ENCODE data around the gene SEMA3C.

Gene SEMA3C

GRCh38 chr7:80858141-80858903, 60.5 kb downstream of the SEMA3C start:
- DNase-seq (ENCODE audit: low read depth in 4 of 4, low spot score in 1 of 4), result no peak

- DNase-seq (ENCODE audit: low read depth in 4 of 4, low spot score in 1 of 4), result no peak
Observed at GRCh38 chr7:80856769-80857168, 62.1 kb downstream of the SEMA3C start.

- DNase-seq (ENCODE audit: low read depth in 4 of 4, low spot score in 1 of 4), result no peak
Observed at GRCh38 chr7:80851896-80852476, 66.9 kb downstream of the SEMA3C start.

- no peak for DNase-seq (ENCODE audit: low read depth in 4 of 4, low spot score in 1 of 4)
Observed at GRCh38 chr7:80848841-80849240, 70.0 kb downstream of the SEMA3C start.

- DNase-seq (ENCODE audit: low read depth in 4 of 4, low spot score in 1 of 4), result no peak
Observed at GRCh38 chr7:80847895-80848294, 71.0 kb downstream of the SEMA3C start.

- no peak for DNase-seq (ENCODE audit: low read depth in 4 of 4, low spot score in 1 of 4)
Observed at GRCh38 chr7:80847027-80847426, 71.8 kb downstream of the SEMA3C start.

- no peak for DNase-seq (ENCODE audit: low read depth in 4 of 4, low spot score in 1 of 4)
Observed at GRCh38 chr7:80844916-80845315, 73.9 kb downstream of the SEMA3C start.

- DNase-seq (ENCODE audit: low read depth in 4 of 4, low spot score in 1 of 4), result no peak
Observed at GRCh38 chr7:80843018-80843677, 75.7 kb downstream of the SEMA3C start.

- DNase-seq (ENCODE audit: low read depth in 4 of 4, low spot score in 1 of 4), result no peak
Observed at GRCh38 chr7:80842022-80842790, 76.6 kb downstream of the SEMA3C start.

GRCh38 chr7:80841423-80841955, 77.4 kb downstream of the SEMA3C start:
- no peak for DNase-seq (ENCODE audit: low read depth in 4 of 4, low spot score in 1 of 4)

- DNase-seq (ENCODE audit: low read depth in 4 of 4, low spot score in 1 of 4), result no peak
Observed at GRCh38 chr7:80840681-80841080, 78.2 kb downstream of the SEMA3C start.

- no peak for DNase-seq (ENCODE audit: low read depth in 4 of 4, low spot score in 1 of 4)
Observed at GRCh38 chr7:80839855-80840254, 79.0 kb downstream of the SEMA3C start.

- DNase-seq (ENCODE audit: low read depth in 4 of 4, low spot score in 1 of 4), result no peak
Observed at GRCh38 chr7:80838643-80839042, 80.2 kb downstream of the SEMA3C start.

- DNase-seq (ENCODE audit: low read depth in 4 of 4, low spot score in 1 of 4), result no peak
Observed at GRCh38 chr7:80837345-80837744, 81.5 kb downstream of the SEMA3C start.

GRCh38 chr7:80835251-80835650, 83.6 kb downstream of the SEMA3C start:
- DNase-seq (ENCODE audit: low read depth in 4 of 4, low spot score in 1 of 4), result no peak

GRCh38 chr7:80833289-80834268, 85.3 kb downstream of the SEMA3C start:
- no peak for DNase-seq (ENCODE audit: low read depth in 4 of 4, low spot score in 1 of 4)

- DNase-seq (ENCODE audit: low read depth in 4 of 4, low spot score in 1 of 4), result no peak
Observed at GRCh38 chr7:80832006-80832405, 86.8 kb downstream of the SEMA3C start.

- no peak for DNase-seq (ENCODE audit: low read depth in 4 of 4, low spot score in 1 of 4)
Observed at GRCh38 chr7:80830584-80831285, 88.1 kb downstream of the SEMA3C start.

GRCh38 chr7:80830010-80830409, 88.8 kb downstream of the SEMA3C start:
- no peak for DNase-seq (ENCODE audit: low read depth in 4 of 4, low spot score in 1 of 4)

GRCh38 chr7:80829527-80829926, 89.3 kb downstream of the SEMA3C start:
- no peak for DNase-seq (ENCODE audit: low read depth in 4 of 4, low spot score in 1 of 4)
